Endodermal cell (in vitro differentiated cells): ENCODE data around the gene CCDC9. TPM values are rescaled to one million over a fixed set of nuclear protein-coding genes. Genes with fewer than 3 reads are reported as not detected.

Experiments used
- DNase-seq: peaks from one replicate; pipeline ENCODE4 v3.0.0-alpha.2; 2017
- H3K27ac ChIP-seq: 2 replicates; pipeline ENCODE4 v1.5.1; 2013; ENCODE audit warnings: mild to moderate bottlenecking, low read depth, low read length, moderate library complexity
- H3K27me3 ChIP-seq: 2 replicates; pipeline ENCODE4 v1.6.1; 2013; ENCODE audit warnings: mild to moderate bottlenecking, low read length, moderate library complexity; ENCODE audit not compliant: insufficient read depth, control insufficient read depth, poor library complexity, severe bottlenecking
- H3K36me3 ChIP-seq: 2 replicates; pipeline ENCODE4 v1.7.0; 2013; ENCODE audit warnings: mild to moderate bottlenecking, low read length, moderate library complexity; ENCODE audit not compliant: control insufficient read depth, insufficient read depth
- H3K4me1 ChIP-seq: one replicate; pipeline ENCODE4 v1.7.0; 2013; ENCODE audit warnings: low read length; ENCODE audit not compliant: control insufficient read depth, insufficient read depth
- H3K4me3 ChIP-seq: 2 replicates; pipeline ENCODE4 v1.5.1; 2013; ENCODE audit warnings: mild to moderate bottlenecking, low read length, moderate library complexity
- H3K9ac ChIP-seq: 2 replicates; pipeline ENCODE4 v1.6.1; 2013; ENCODE audit warnings: mild to moderate bottlenecking, low read length, moderate library complexity; ENCODE audit not compliant: poor library complexity, severe bottlenecking; ENCODE audit errors: extremely low read depth
- H3K9me3 ChIP-seq: 2 replicates; pipeline ENCODE4 v1.6.1; 2013; ENCODE audit warnings: mild to moderate bottlenecking, low read length, moderate library complexity; ENCODE audit not compliant: control insufficient read depth
- H3K27ac Mint-ChIP-seq: 2 replicates; pipeline ENCODE4 v1.8.0; 2020; ENCODE audit warnings: mixed read lengths
- H3K27me3 Mint-ChIP-seq: 2 replicates; pipeline ENCODE4 v1.8.0; 2021; ENCODE audit warnings: mild to moderate bottlenecking, mixed read lengths; ENCODE audit not compliant: insufficient read depth
- H3K36me3 Mint-ChIP-seq: 2 replicates; pipeline ENCODE4 v1.8.0; 2020; ENCODE audit warnings: low read depth, mixed read lengths
- H3K4me1 Mint-ChIP-seq: 2 replicates; pipeline ENCODE4 v1.8.0; 2020; ENCODE audit warnings: mixed read lengths
- H3K4me3 Mint-ChIP-seq: 2 replicates; pipeline ENCODE4 v1.8.0; 2020; ENCODE audit warnings: mild to moderate bottlenecking, moderate library complexity, mixed read lengths
- H3K9me3 Mint-ChIP-seq: 2 replicates; pipeline ENCODE4 v1.8.0; 2020; ENCODE audit warnings: mild to moderate bottlenecking, mixed read lengths
- WGBS, 2 experiments: methylation state at CpG; one replicate each; pipeline versions ENCODE4 v1.1.5 to v1.1.7; 2013; ENCODE audit warnings: missing lambda C conversion rate in 2 of 2, mixed read lengths in 1 of 2; ENCODE audit not compliant: insufficient coverage in 1 of 2, insufficient read length in 1 of 2; 5-methylcytosine and 5-hydroxymethylcytosine counted together
- total RNA-seq, 2 donors: library from RNA; stranded (reverse); fragmentation: NEBNext Ultra II Directional in 1 of 2; extraction: Animal tissue kit (Norgen Biotek cat#: 25700) in 1 of 2; gene quantifications; 2 replicates in 1 of 2; 3 replicates in 1 of 2; pipeline ENCODE4 v1.2.1, GENCODE V29; 2021
- TF ChIP-seq, protein P1 (sequence below): fragments of 200-600 bp; sonication (generic); conservative IDR thresholded peaks from 2 replicates; pipeline ENCODE4 v1.5.0; 2021; ENCODE audit warnings: antibody characterized with exemption, mild to moderate bottlenecking

CCDC9 gene
- total RNA-seq, 2 donors from 2014 or later: 33.8 to 46.2 TPM

DNA sequence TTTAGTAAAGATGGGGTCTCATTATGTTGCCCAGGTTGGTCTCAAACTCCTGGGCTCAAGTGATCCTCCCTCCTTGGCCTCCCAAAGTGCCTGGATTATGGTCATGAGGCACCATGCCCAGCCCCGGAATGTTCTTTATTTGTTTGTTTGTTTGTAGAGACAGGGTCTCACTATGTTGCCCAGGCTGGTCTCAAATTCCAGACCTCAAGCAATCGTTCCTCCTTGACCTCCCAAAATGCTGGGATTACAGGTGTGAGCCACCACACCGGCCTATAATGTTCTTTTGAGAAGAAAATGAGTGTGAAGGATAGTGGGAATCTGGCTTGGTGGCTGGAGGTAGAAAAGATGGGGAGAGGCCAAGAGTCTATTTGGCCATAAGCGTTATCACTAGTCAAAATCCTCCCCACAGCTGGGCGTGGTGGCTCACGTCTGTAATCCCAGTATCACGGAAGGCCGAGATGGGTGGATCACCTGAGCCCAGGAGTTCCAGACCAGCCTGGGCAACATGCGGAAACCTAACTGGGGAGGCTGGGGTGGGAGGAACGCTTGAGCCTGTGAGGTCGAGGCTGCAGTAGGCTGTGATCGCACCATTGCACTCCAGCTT is 20.2 kb upstream of the CCDC9 start:
- Histone ChIP-seq H3K36me3 (no peaks in the 10 kb centered on the region), H3K27me3 (peaks cover 27% of the 10 kb centered on the region), H3K4me1 (peaks cover 11% of the 10 kb centered on the region), H3K4me3 (no peak overlapping the region), H3K9me3 (no peaks in the 10 kb centered on the region), H3K27ac (no peak overlapping the region), H3K9ac (no peak overlapping the region)
- 93 to 96% methylated on average over 9 to 12 of the region's 12 CpGs for WGBS, 2 experiments
- Mint-ChIP-seq H3K4me3 (no peak overlapping the region), H3K36me3 (no peaks in the 10 kb centered on the region), H3K4me1 (peaks cover 9% of the 10 kb centered on the region), H3K27me3 (peaks cover 38% of the 10 kb centered on the region), H3K27ac (no peak overlapping the region), H3K9me3 (no peaks in the 10 kb centered on the region)
- DNase-seq: no peak
- TF ChIP-seq, protein P1, sequence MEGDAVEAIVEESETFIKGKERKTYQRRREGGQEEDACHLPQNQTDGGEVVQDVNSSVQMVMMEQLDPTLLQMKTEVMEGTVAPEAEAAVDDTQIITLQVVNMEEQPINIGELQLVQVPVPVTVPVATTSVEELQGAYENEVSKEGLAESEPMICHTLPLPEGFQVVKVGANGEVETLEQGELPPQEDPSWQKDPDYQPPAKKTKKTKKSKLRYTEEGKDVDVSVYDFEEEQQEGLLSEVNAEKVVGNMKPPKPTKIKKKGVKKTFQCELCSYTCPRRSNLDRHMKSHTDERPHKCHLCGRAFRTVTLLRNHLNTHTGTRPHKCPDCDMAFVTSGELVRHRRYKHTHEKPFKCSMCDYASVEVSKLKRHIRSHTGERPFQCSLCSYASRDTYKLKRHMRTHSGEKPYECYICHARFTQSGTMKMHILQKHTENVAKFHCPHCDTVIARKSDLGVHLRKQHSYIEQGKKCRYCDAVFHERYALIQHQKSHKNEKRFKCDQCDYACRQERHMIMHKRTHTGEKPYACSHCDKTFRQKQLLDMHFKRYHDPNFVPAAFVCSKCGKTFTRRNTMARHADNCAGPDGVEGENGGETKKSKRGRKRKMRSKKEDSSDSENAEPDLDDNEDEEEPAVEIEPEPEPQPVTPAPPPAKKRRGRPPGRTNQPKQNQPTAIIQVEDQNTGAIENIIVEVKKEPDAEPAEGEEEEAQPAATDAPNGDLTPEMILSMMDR: no peak

DNA sequence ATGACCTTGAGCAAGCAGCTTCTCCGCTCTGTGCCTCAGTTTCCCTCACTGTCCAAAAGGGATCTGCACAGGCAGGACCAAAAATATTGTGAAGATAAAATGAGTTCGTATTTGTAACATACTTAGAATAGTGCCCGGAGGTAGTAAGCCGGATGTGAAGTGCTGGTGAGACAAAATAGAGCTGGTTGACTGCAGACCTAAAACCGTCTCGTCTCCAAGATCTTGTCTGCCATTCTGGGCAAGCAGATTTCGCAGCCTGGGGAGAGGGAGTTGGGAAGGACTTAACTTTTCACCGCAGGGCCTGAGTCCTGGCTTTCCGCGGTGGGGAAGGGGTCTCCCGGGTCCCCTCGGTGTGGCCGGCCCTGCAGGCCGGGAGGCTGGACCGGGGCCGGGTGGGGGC is 17.2 kb upstream of the CCDC9 start:
- TF ChIP-seq, protein P1: no peak
- Mint-ChIP-seq H3K27ac (no peak overlapping the region), H3K27me3 (peaks cover 36% of the 10 kb centered on the region), H3K4me1 (peaks cover 3% of the 10 kb centered on the region), H3K9me3 (no peaks in the 10 kb centered on the region), H3K36me3 (no peaks in the 10 kb centered on the region), H3K4me3 (peak overlapping the region; percentile 38)
- no peaks in the 10 kb centered on the region for H3K9me3 ChIP-seq
- H3K9ac ChIP-seq: no peak overlapping the region
- peaks cover 44% of the 10 kb centered on the region for H3K27me3 ChIP-seq
- peaks cover 6% of the 10 kb centered on the region for H3K4me1 ChIP-seq
- WGBS, 2 experiments: 23 to 38% methylated on average over 7 to 16 of the region's 16 CpGs
- no peak for DNase-seq
- H3K4me3 ChIP-seq: no peak overlapping the region
- H3K36me3 ChIP-seq: no peaks in the 10 kb centered on the region
- no peak overlapping the region for H3K27ac ChIP-seq

DNA sequence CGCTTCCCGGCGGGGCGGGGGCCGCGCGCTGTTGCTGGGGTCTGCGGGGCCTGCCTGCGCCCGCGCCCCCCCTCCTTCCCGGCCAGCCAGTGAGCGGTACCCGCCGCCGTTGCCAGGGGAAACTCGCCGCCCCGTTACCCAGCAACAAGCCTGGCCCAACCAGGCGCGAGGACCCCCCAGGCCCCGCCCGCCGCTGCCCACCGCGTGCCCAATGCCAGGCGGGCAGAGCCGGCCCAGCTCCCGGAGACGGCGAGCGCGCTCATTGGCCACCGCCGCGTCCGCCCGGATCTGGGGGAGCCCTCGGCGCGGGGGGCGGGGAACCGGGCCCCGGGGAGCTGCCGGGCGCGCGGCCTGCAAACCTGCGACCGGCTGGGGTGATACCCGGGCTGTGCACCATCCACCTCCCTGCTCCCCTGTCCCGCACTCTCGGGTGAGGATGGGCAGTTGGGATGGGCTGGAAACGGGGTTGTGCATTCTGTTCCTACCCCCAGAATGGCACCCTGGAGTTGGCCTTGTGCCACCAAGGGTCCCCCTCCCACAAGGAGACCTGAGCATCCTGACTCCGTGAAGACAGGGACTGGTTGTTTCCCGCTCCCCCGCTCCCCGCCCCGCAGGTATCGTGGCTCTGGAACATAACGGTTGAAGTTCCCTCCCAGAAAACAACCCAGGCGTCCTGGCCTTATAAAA is 16.6 kb upstream of the CCDC9 start:
- 5 to 9% methylated on average over 15 to 62 of the region's 62 CpGs for WGBS, 2 experiments
- Histone ChIP-seq H3K27ac (no peak overlapping the region), H3K9ac (no peak overlapping the region), H3K4me3 (no peak overlapping the region), H3K4me1 (peaks cover 6% of the 10 kb centered on the region), H3K36me3 (no peaks in the 10 kb centered on the region), H3K9me3 (no peaks in the 10 kb centered on the region), H3K27me3 (peaks cover 44% of the 10 kb centered on the region)
- H3K27ac Mint-ChIP-seq: no peak overlapping the region
- TF ChIP-seq, protein P1: no peak
- no peaks in the 10 kb centered on the region for H3K36me3 Mint-ChIP-seq
- DNase-seq: peak; percentile 87
- H3K4me3 Mint-ChIP-seq: peak overlapping the region; percentile 38
- no peaks in the 10 kb centered on the region for H3K9me3 Mint-ChIP-seq
- peaks cover 3% of the 10 kb centered on the region for H3K4me1 Mint-ChIP-seq
- H3K27me3 Mint-ChIP-seq: peaks cover 37% of the 10 kb centered on the region
